Body of pancreas (tissue), 4 donors: Measurements from ENCODE around the gene ZNF8. TPM values are rescaled to one million over a fixed set of nuclear protein-coding genes. Genes with fewer than 3 reads are reported as not detected.

Experiments used
- ATAC-seq: fragments of 150-250 bp; one replicate; pipeline ENCODE4 v1.9.1; 2016
- DNase-seq, 4 donors: peaks; one replicate each; pipeline ENCODE4 v3.0.0-alpha.2; 2019
- H3K27ac ChIP-seq, 4 donors: fragments of 200-600 bp; sonication (generic); 1 replicate in 3 of 4; 2 replicates in 1 of 4; pipeline versions ENCODE4 v1.5.1 to v1.6.1; 2016 to 2019; ENCODE audit warnings: mild to moderate bottlenecking in 1 of 4, mixed read lengths in 1 of 4, moderate library complexity in 1 of 4
- H3K27me3 ChIP-seq, 2 donors: fragments of 200-600 bp; sonication (generic); one replicate each; pipeline ENCODE4 v1.6.0; 2016; ENCODE audit warnings: mild to moderate bottlenecking in 1 of 2
- H3K36me3 ChIP-seq, 2 donors: fragments of 200-600 bp; sonication (generic); replicated peaks in 1 of 2; 2 replicates each; pipeline ENCODE4 v1.5.1; 2016; ENCODE audit warnings: low read depth in 2 of 2; ENCODE audit not compliant: insufficient read depth in 1 of 2
- H3K4me1 ChIP-seq: fragments of 200-600 bp; sonication (generic); one replicate; pipeline ENCODE4 v1.6.0; 2016
- H3K4me3 ChIP-seq, 2 donors: fragments of 200-600 bp; sonication (generic); 1 replicate in 1 of 2; 2 replicates in 1 of 2; pipeline ENCODE4 v1.5.1; 2016 to 2019
- H3K9me3 ChIP-seq, 3 donors: fragments of 200-600 bp; sonication (generic); 1 replicate in 2 of 3; 2 replicates in 1 of 3; pipeline ENCODE4 v1.5.1; 2016
- CTCF ChIP-seq, 7 experiments: fragments of 450-650 bp in 4 of 7; fragments of 200-600 bp in 3 of 7; sonication (generic) in 3 of 7; IDR thresholded peaks; one replicate each; pipeline ENCODE4 v1.5.1; 2016 to 2019; ENCODE audit warnings: antibody characterized with exemption in 7 of 7
- POLR2A ChIP-seq, 3 donors: fragments of 450-650 bp; IDR thresholded peaks; one replicate each; pipeline ENCODE4 v1.6.1; 2016; ENCODE audit warnings: antibody characterized with exemption in 3 of 3, mild to moderate bottlenecking in 2 of 3
- WGBS, 2 donors: methylation state at CpG; one replicate each; pipeline ENCODE4 v1.1.5; 2017; 5-methylcytosine and 5-hydroxymethylcytosine counted together
- intact Hi-C: fragments of 100-400 bp; cut with DNase I; formaldehyde crosslinking; loops from one replicate; pipeline ENCODE4 v1.15.1; 2023
- total RNA-seq, 2 donors: library from RNA; depleted of rRNA; stranded (reverse); fragments of >200 nt; gene quantifications; one replicate each; pipeline ENCODE4 v1.1.0, GENCODE V29; 2016

The ZNF8 gene
- total RNA-seq, 2 donors from 2014 or later = 3.6 to 4.6 TPM

- DNase-seq = no peak
- ATAC-seq = no peak
- Histone ChIP-seq H3K27me3 (no peaks in the 10 kb centered on the region), H3K27ac (no peak overlapping the region), H3K4me3 (no peak overlapping the region), H3K4me1 (no peaks in the 10 kb centered on the region), H3K9me3 (no peaks in the 10 kb centered on the region), H3K36me3 (peaks cover 6 to 27% of the 10 kb centered on the region in 2 donors)
- TF ChIP-seq CTCF (IDR thresholded peaks at IDR 0.05) (no peak), POLR2A (IDR thresholded peaks at IDR 0.05) (no peak)
- WGBS, 2 donors = 93 to 99% methylated on average over 7 of the region's 7 CpGs
- intact Hi-C loops = no loop called here
These were observed 13.2 kb downstream of the ZNF8 start for GRCh38 chr19:58291943-58292342.

GRCh38 chr19:58294743-58295374, 16.1 kb downstream of the ZNF8 start:
- H3K4me1 ChIP-seq = no peaks in the 10 kb centered on the region
- H3K27me3 ChIP-seq = no peaks in the 10 kb centered on the region
- H3K9me3 ChIP-seq = no peaks in the 10 kb centered on the region
- H3K27ac ChIP-seq = no peak overlapping the region
- DNase-seq = no peak
- peaks cover 0 to 16% of the 10 kb centered on the region in 2 donors for H3K36me3 ChIP-seq
- ATAC-seq = no peak
- 94 to 96% methylated on average over 13 to 22 of the region's 22 CpGs for WGBS, 2 donors
- intact Hi-C loops = no loop called here
- TF ChIP-seq POLR2A (IDR thresholded peaks at IDR 0.05) (no peak), CTCF (IDR thresholded peaks at IDR 0.05) (no peak)
- no peak overlapping the region for H3K4me3 ChIP-seq

- no peak for DNase-seq
- WGBS, 2 donors = 94 to 98% methylated on average over 7 of the region's 7 CpGs
- Histone ChIP-seq H3K27me3 (no peaks in the 10 kb centered on the region), H3K9me3 (no peaks in the 10 kb centered on the region), H3K4me3 (no peak overlapping the region), H3K36me3 (peaks cover 0 to 14% of the 10 kb centered on the region in 2 donors), H3K27ac (no peak overlapping the region), H3K4me1 (no peaks in the 10 kb centered on the region)
- ATAC-seq = no peak
- TF ChIP-seq POLR2A (IDR thresholded peaks at IDR 0.05) (no peak), CTCF (IDR thresholded peaks at IDR 0.05) (no peak)
- intact Hi-C loops = no loop called here
These were observed 17.3 kb downstream of the ZNF8 start for GRCh38 chr19:58296104-58296503.

- Histone ChIP-seq H3K36me3 (no peaks in the 10 kb centered on the region), H3K27ac (no peak overlapping the region)
- ATAC-seq = no peak
These were observed 21.9 kb downstream of the ZNF8 start for GRCh38 chr19:58300620-58301019.

More at GRCh38 chr19:58300620-58301019, 21.9 kb downstream of the ZNF8 start:
- no peak for DNase-seq
- H3K4me1 ChIP-seq = peaks cover 9% of the 10 kb centered on the region
- H3K9me3 ChIP-seq = no peaks in the 10 kb centered on the region
- 97 to 99% methylated on average over 7 of the region's 7 CpGs for WGBS, 2 donors
- no peaks in the 10 kb centered on the region for H3K27me3 ChIP-seq
- no peak overlapping the region for H3K4me3 ChIP-seq
- intact Hi-C loops = no loop called here
- TF ChIP-seq CTCF (IDR thresholded peaks at IDR 0.05) = no peak
- TF ChIP-seq POLR2A (IDR thresholded peaks at IDR 0.05) = no peak
